GM18507 (cell line): ENCODE data around the gene IDH1.
A peak's percentile ranks its signal among the peaks of the same experiment; 100 is the strongest.
"Not testable (repeated sequence)": the region's sequence is repeated elsewhere in the genome, so short reads cannot be mapped to it uniquely, and the experiment has no call there.

Source experiments
- DNase-seq: peaks from one replicate; pipeline ENCODE4 v3.0.0; 2011; ENCODE audit warnings: low read depth; ENCODE audit not compliant: insufficient read length; ENCODE audit errors: extremely low spot score
- FAIRE-seq: peaks from 2 replicates; lab custom pipeline; 2011; peaks lifted over from hg19 to GRCh38; lab: Jason Lieb, UNC

The IDH1 gene

GRCh38 chr2:208265371-208265800, 10.5 kb upstream of the IDH1 start:
- no peak for DNase-seq
- no peak for FAIRE-seq

GRCh38 chr2:208256849-208257813, 2.3 kb upstream of the IDH1 start:
- not testable (repeated sequence) for FAIRE-seq

GRCh38 chr2:208256192-208256782, 1.4 kb upstream of the IDH1 start:
- FAIRE-seq = no peak
- no peak for DNase-seq

More at GRCh38 chr2:208256849-208257813, 2.3 kb upstream of the IDH1 start:
- DNase-seq = not testable (repeated sequence)

- FAIRE-seq = no peak
- no peak for DNase-seq
Measured at GRCh38 chr2:208255557-208256106, 761 bp upstream of the IDH1 start.

GRCh38 chr2:208254118-208254870, 577 bp downstream of the IDH1 start:
- peak; percentile 72 for FAIRE-seq
- DNase-seq = peak; percentile 71

- no peak for FAIRE-seq
- no peak for DNase-seq
Measured at GRCh38 chr2:208253600-208254117, 1.2 kb downstream of the IDH1 start.

- DNase-seq (no peak), FAIRE-seq (no peak)
Measured at GRCh38 chr2:208252716-208253492, 2.0 kb downstream of the IDH1 start.

GRCh38 chr2:208251098-208251497, 3.8 kb downstream of the IDH1 start:
- FAIRE-seq = no peak

GRCh38 chr2:208250388-208250787, 4.5 kb downstream of the IDH1 start:
- no peak for DNase-seq

More at GRCh38 chr2:208251098-208251497, 3.8 kb downstream of the IDH1 start:
- no peak for DNase-seq

GRCh38 chr2:208249296-208249695, 5.6 kb downstream of the IDH1 start:
- DNase-seq (no peak), FAIRE-seq (no peak)

More at GRCh38 chr2:208250388-208250787, 4.5 kb downstream of the IDH1 start:
- FAIRE-seq = no peak

- FAIRE-seq = no peak
- no peak for DNase-seq
Measured at GRCh38 chr2:208248601-208249000, 6.3 kb downstream of the IDH1 start.

GRCh38 chr2:208245746-208246145, 9.1 kb downstream of the IDH1 start:
- DNase-seq (no peak), FAIRE-seq (no peak)

- FAIRE-seq (no peak), DNase-seq (no peak)
Measured at GRCh38 chr2:208244422-208244821, 10.4 kb downstream of the IDH1 start.

GRCh38 chr2:208240619-208241209, 14.2 kb downstream of the IDH1 start:
- no peak for FAIRE-seq

GRCh38 chr2:208239770-208240493, 14.9 kb downstream of the IDH1 start:
- FAIRE-seq (no peak), DNase-seq (no peak)

More at GRCh38 chr2:208240619-208241209, 14.2 kb downstream of the IDH1 start:
- no peak for DNase-seq

- DNase-seq (no peak), FAIRE-seq (no peak)
Measured at GRCh38 chr2:208235860-208236259, 19.0 kb downstream of the IDH1 start.

GRCh38 chr2:208234786-208235185, 20.1 kb downstream of the IDH1 start:
- FAIRE-seq (no peak), DNase-seq (no peak)

- no peak for FAIRE-seq
- DNase-seq = no peak
Measured at GRCh38 chr2:208228476-208228875, 26.4 kb downstream of the IDH1 start.
